ENCODE results near the gene SEL1L2. TPM values are rescaled to one million over a fixed set of nuclear protein-coding genes. Genes with fewer than 3 reads are reported as not detected.
A peak's percentile ranks its signal among the peaks of the same experiment; 100 is the strongest.

The SEL1L2 gene
- total RNA-seq, 2 donors from 2014 or later: not detected

GRCh38 chr20:13870170-13870748, 120.2 kb downstream of the SEL1L2 start:
- H3K36me3 ChIP-seq (ENCODE audit: control insufficient read depth, insufficient read depth, low read length): no peaks in the 10 kb centered on the region
- H3K9me3 ChIP-seq (ENCODE audit: control insufficient read depth, low read length): no peaks in the 10 kb centered on the region
- H3K27me3 Mint-ChIP-seq (ENCODE audit: insufficient read depth): peaks cover 18% of the 10 kb centered on the region
- peak; percentile 74 for DNase-seq
- no peak overlapping the region for H3K4me3 Mint-ChIP-seq
- no peak overlapping the region for H3K27ac ChIP-seq (ENCODE audit: low read depth, low read length)
- peak; percentile 67 for TF ChIP-seq CTCF (conservative IDR thresholded peaks at IDR 0.05)
- no peaks in the 10 kb centered on the region for H3K9me3 Mint-ChIP-seq
- H3K36me3 Mint-ChIP-seq (ENCODE audit: low read depth): no peaks in the 10 kb centered on the region
- peaks cover 16% of the 10 kb centered on the region for H3K4me1 Mint-ChIP-seq
- 89 to 100% methylated on average over 2 to 4 of the region's 4 CpGs for WGBS, 2 experiments (ENCODE audit: insufficient coverage in 1 of 2, insufficient read length in 1 of 2)
- peaks cover 4% of the 10 kb centered on the region for H3K4me1 ChIP-seq (ENCODE audit: control insufficient read depth, insufficient read depth, low read length)
- H3K27ac Mint-ChIP-seq: no peak overlapping the region
- no peak overlapping the region for H3K4me3 ChIP-seq (ENCODE audit: low read length)
- no peak overlapping the region for H3K9ac ChIP-seq (ENCODE audit: extremely low read depth, low read length, poor library complexity, severe bottlenecking)
- H3K27me3 ChIP-seq (ENCODE audit: control insufficient read depth, insufficient read depth, low read length, poor library complexity, severe bottlenecking): peaks cover 42% of the 10 kb centered on the region

- no peak overlapping the region for H3K27ac ChIP-seq (ENCODE audit: low read depth, low read length)
- Mint-ChIP-seq H3K4me3 (no peak overlapping the region), H3K27me3 (ENCODE audit: insufficient read depth) (peaks cover 18% of the 10 kb centered on the region), H3K27ac (no peak overlapping the region), H3K9me3 (no peaks in the 10 kb centered on the region), H3K36me3 (ENCODE audit: low read depth) (no peaks in the 10 kb centered on the region), H3K4me1 (no peaks in the 10 kb centered on the region)
- WGBS, 2 experiments (ENCODE audit: insufficient coverage in 1 of 2, insufficient read length in 1 of 2): 93 to 95% methylated on average over 4 of the region's 4 CpGs
- no peak for DNase-seq
- no peak overlapping the region for H3K9ac ChIP-seq (ENCODE audit: extremely low read depth, low read length, poor library complexity, severe bottlenecking)
- peaks cover 55% of the 10 kb centered on the region for H3K27me3 ChIP-seq (ENCODE audit: control insufficient read depth, insufficient read depth, low read length, poor library complexity, severe bottlenecking)
- H3K36me3 ChIP-seq (ENCODE audit: control insufficient read depth, insufficient read depth, low read length): no peaks in the 10 kb centered on the region
- H3K9me3 ChIP-seq (ENCODE audit: control insufficient read depth, low read length): no peaks in the 10 kb centered on the region
- H3K4me1 ChIP-seq (ENCODE audit: control insufficient read depth, insufficient read depth, low read length): no peaks in the 10 kb centered on the region
- H3K4me3 ChIP-seq (ENCODE audit: low read length): no peak overlapping the region
- no peak for TF ChIP-seq CTCF (conservative IDR thresholded peaks at IDR 0.05)
These were observed 122.1 kb downstream of the SEL1L2 start for GRCh38 chr20:13868331-13868730.

GRCh38 chr20:13865791-13866351, 124.5 kb downstream of the SEL1L2 start:
- H3K36me3 ChIP-seq (ENCODE audit: control insufficient read depth, insufficient read depth, low read length): no peaks in the 10 kb centered on the region
- no peaks in the 10 kb centered on the region for H3K4me1 ChIP-seq (ENCODE audit: control insufficient read depth, insufficient read depth, low read length)
- H3K4me1 Mint-ChIP-seq: no peaks in the 10 kb centered on the region
- no peak overlapping the region for H3K27ac Mint-ChIP-seq
- no peak overlapping the region for H3K9ac ChIP-seq (ENCODE audit: extremely low read depth, low read length, poor library complexity, severe bottlenecking)
- peaks cover 20% of the 10 kb centered on the region for H3K27me3 Mint-ChIP-seq (ENCODE audit: insufficient read depth)
- 70 to 86% methylated on average over 3 to 5 of the region's 5 CpGs for WGBS, 2 experiments (ENCODE audit: insufficient coverage in 1 of 2, insufficient read length in 1 of 2)
- no peaks in the 10 kb centered on the region for H3K9me3 Mint-ChIP-seq
- peak overlapping the region; percentile 16 for H3K27ac ChIP-seq (ENCODE audit: low read depth, low read length)
- no peak for DNase-seq
- H3K27me3 ChIP-seq (ENCODE audit: control insufficient read depth, insufficient read depth, low read length, poor library complexity, severe bottlenecking): peaks cover 50% of the 10 kb centered on the region
- H3K4me3 ChIP-seq (ENCODE audit: low read length): no peak overlapping the region
- no peaks in the 10 kb centered on the region for H3K9me3 ChIP-seq (ENCODE audit: control insufficient read depth, low read length)
- no peaks in the 10 kb centered on the region for H3K36me3 Mint-ChIP-seq (ENCODE audit: low read depth)
- no peak for TF ChIP-seq CTCF (conservative IDR thresholded peaks at IDR 0.05)
- no peak overlapping the region for H3K4me3 Mint-ChIP-seq
